Stimulated activated CD8-positive, alpha-beta memory T cell treated with anti-CD3 and anti-CD28 coated beads, Interleukin-7, amount 100 ng/mL, for 48 hours (primary cell): ENCODE measurements around the gene POLR2C.
A peak's percentile ranks its signal among the peaks of the same experiment; 100 is the strongest.

Source experiments
- DNase-seq, 2 donors: peaks; one replicate each; pipeline ENCODE4 v3.0.0-alpha.2; 2020; ENCODE audit warnings: low read depth in 1 of 2; ENCODE audit errors: extremely low read depth in 1 of 2

POLR2C gene

GRCh38 chr16:57447186-57447962, 15.1 kb upstream of the POLR2C start, which contains the start of the genes CIAPIN1 and COQ9:
Gene CIAPIN1 (minus strand): TSS chr16:57447385. CDS start chr16:57440928, 6,457 bp downstream.
Gene COQ9 (plus strand): TSS chr16:57447479. CDS start chr16:57447506, 27 bp downstream.
- DNase-seq: peak; percentile 84 to 86

- DNase-seq: no peak
These were observed 10.5 kb upstream of the POLR2C start for GRCh38 chr16:57452021-57452420.

DNA sequence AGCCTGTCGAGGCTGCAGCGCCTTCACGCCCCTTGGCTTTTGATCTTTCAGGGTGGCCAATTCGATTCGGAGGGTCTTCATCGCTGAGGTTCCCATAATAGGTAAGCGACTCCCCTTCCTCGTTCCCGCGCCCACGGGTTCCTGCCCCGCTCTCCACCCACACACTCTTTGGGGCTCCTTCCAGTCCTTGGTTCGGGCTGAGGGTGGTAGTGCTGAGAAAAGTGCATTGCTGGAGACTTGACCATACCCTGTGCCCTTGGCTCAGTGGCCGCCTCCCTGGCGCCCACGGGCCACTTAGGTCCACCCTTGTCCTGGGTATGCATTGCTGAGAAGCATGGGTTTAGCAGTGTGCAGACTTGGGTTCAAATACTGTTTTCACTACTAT, 491 bp downstream of the POLR2C start:
- DNase-seq: no peak

- DNase-seq: no peak
These were observed 2.0 kb downstream of the POLR2C start for GRCh38 chr16:57464523-57464922.

DNA sequence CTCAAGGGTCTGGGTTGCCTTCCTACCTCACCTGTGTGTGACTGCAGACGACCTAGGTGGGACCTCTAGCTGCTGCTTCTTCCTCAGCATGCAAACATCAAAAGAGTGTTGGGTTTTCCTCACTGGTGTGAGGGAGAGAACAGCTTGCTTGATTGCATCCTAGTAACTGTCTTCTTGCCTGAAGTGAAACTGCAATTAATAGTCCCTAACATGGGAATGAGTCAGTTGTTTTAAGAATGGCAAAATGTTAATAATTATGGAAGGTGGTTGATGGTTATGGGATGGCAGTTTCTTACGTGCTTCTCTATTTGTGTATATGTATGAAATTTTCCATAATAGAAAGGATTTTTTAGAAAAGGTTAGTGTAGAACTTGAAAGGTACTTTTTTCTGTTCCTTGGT, 5.9 kb downstream of the POLR2C start:
- DNase-seq: no peak

DNA sequence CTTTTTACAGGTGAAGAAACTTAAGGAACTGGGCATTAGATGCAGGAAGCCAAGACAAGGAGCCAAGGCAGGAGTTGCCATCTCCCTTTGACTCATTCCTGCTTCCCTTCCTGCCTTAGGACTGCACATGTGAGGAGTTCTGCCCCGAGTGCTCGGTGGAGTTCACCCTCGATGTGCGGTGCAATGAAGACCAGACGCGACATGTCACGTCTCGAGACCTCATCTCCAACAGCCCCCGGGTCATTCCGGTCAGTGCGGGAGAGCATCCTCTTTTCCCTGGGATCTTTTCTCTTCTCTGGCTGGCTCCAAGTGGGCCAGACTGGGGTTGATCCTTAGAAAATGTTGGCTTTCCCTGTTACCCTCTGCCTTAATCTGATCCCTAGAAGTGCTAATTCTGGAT, 6.6 kb downstream of the POLR2C start:
- DNase-seq: no peak

- DNase-seq: no peak
These were observed 7.5 kb downstream of the POLR2C start for GRCh38 chr16:57469917-57470470.

- DNase-seq: no peak
These were observed 8.2 kb downstream of the POLR2C start for GRCh38 chr16:57470711-57471110.

- no peak for DNase-seq
These were observed 8.7 kb downstream of the POLR2C start for GRCh38 chr16:57471209-57471608.

GRCh38 chr16:57471852-57472664, 9.6 kb downstream of the POLR2C start:
- DNase-seq: no peak

- DNase-seq: no peak
These were observed 10.2 kb downstream of the POLR2C start for GRCh38 chr16:57472665-57473060.

GRCh38 chr16:57473176-57473840, 10.8 kb downstream of the POLR2C start:
- DNase-seq: no peak

DNA sequence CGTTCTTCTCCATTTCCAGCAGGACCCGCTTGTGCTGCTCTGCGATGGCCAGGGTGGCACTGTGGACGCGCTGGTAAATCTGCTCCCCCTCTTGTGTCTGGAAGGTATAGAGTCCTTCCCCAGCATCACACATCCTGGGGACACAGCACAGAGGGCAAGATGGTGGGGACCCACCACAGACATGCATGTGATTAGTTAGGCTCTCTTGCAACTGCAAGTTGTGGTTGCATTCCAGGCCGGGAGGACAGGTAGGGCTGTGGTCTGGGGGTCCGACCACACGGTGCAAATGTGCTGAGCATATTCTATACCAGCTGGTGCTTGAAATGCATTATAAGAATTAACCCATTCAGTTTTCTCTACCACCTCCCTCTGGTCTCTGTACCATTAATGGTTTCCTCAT, 11.4 kb downstream of the POLR2C start:
- DNase-seq: no peak

DNA sequence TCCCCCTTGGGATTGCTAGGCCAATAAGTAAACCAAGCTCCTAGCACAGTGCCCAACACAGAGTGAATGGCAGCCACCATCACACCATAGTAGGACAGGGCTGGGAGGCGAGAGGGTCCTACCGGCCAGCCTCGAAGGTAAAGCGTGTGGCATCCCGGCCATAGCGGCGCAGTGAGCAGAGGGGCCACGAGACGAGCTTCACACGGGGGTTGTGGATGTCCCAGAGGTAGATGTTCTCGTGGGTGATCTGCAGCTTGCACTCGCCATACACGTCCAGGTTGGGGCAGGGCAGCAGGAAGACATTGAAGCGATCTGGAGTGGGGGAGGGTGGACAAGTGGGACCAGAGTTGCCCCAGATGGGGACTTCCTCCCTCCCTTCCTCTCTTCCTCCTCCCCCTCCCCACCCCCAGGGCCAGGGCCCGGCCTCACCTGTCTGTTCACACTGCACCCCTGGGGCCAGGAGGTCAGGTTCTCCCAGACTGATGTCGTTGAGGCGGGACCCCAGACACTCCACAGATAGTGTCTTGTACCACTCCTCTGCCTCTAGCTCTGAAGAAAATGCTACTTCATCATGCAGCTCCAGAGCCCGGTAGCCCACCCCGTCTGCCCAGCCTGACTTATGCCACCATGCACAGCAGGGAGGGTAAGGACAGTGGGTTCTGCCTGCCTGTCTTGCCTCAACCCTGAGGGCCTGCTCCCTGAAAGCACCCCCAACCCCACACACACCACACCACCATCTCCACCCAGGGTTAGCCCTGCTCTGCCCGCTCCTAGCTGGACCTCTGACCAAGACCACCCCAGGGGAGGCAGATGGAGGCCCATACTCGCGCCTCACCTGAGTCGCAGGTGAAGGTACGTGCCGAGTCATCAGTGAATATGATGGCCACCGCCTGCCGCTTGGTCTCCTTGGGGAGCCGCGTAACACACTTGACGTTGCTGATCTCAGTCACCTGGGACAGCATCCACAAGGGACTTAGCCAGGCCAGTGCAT, 12.5 kb downstream of the POLR2C start:
- DNase-seq: no peak

DNA sequence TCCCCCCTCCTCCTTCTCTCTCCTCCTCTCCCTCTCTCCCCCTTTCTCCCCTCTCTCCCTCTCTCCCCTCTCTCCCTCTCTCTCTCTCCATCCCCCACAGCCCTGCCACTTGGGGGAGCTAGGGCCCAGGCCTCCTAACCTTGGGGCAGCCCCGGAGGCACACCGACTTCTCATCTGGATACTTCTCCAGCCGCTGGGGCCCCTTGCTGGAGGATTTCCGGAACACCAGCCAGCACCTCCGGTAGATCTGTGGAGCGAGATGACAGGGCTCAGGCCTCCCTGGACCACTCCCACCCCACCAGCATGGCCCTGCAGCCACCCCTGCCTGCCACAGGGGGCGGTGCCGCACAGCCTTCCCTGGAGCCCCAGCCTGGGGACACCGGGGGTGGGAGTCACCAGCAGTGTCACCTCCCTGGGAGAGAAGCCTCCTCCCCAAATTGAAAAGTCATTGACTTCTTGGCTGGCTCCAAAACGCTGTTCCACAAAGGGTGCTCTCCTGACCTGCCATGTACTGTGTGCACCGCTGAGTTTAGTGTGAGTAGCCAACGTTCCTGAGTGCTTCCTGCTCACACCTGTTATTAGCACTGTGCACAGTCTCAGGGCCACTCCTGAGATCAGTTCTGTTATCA, 13.3 kb downstream of the POLR2C start:
- DNase-seq: peak; percentile 65 to 77

DNA sequence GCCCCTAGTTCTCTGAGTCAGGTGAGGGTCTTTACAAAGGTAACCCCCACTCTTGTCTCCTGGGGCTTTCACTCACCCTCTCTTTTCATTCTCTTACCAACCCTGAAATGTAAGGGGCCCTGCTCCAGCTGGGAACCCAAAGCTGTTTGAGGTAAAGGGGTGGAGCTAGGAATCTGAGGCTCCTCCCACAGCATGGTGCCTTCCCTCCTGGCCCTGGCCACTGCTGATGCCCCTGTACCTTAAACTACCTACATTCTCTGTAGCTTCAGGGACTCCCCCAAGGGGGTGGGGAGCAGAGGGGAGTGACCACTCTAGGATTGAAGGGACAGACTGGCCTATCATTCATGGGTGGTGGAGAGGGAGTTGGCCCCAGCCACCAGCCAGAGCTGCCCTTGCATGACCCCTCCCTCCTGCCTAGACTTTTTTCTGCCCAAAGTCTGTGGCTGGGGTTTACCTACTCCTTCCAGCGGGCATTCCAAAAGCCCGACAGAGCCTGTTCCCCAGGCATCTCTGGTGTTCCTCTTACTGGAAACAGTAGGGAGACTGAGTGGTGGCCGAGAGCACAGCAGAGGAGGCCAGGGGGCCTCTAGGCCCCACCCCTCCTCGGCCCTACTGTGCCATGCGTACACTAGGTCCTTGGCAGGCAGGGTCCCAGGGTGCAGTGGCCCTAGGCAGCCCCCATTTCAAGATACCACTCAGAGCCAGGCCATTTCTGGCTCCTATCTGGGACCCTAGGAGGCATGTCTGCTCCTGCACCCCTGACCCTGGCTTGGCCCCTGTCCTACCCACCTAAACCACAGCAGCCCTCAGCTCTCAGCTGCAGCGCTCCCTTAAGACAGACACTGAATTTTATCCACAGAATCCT, 14.3 kb downstream of the POLR2C start:
- DNase-seq: no peak

DNA sequence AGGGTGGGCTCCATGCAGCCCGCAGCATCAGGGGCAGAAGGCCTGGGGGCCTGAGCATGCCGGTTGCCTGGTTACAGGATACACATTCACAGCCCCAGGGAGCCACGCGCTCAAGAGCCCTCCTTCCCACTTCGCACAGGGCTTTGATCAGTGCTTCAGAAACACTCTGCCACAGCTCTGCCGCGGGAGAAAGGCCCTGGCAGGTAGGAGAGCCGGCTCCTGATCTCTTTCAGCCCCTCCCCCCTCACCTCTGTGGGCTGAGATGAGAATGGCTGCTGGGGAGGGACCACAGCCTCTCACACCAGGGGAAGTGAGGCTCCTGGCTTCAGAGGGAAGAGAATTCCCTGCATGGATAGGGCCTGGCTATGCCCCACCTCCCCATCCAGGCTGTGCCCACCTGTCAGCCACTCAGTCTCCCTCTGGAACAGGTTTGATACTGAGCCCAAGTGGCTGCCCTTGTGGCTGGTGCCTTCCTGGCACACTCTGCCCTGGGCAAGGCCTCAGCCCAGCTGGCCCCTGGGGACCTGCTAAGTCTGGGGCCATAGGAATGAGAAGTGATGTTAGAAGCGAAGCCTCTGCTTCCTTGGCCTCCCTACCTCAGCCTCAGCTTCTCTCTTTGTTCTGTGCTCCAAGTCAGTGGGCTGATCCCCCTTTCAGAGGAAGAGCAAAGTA, 15.2 kb downstream of the POLR2C start:
- no peak for DNase-seq
